Muscle of back (tissue), 11 donors: ENCODE measurements around the gene UTY. TPM values are rescaled to one million over a fixed set of nuclear protein-coding genes. Genes with fewer than 3 reads are reported as not detected.
"Not testable (repeated sequence)": the region's sequence is repeated elsewhere in the genome, so short reads cannot be mapped to it uniquely, and the experiment has no call there.

Experiments used
- DNase-seq, 3 donors: peaks; one replicate each; pipeline versions ENCODE4 v3.0.0 to v3.0.0-alpha.2; 2013
- polyA plus RNA-seq, 10 donors: library from polyadenylated mRNA; unstranded; fragments of 120-200 nt; gene quantifications; one replicate each; pipeline ENCODE4 v1.2.1, GENCODE V29; 2013; ENCODE audit not compliant: insufficient read length in 10 of 10

The UTY gene
- polyA plus RNA-seq, 10 donors = 9.4 to 16.1 (median 11.5) TPM; not detected in 4

GRCh38 chrY:13307959-13308358, 171.9 kb downstream of the UTY start:
- DNase-seq = no peak

- no peak for DNase-seq
Measured at GRCh38 chrY:13300795-13301194, 179.0 kb downstream of the UTY start.

- no peak for DNase-seq
Measured at GRCh38 chrY:13299411-13299810, 180.4 kb downstream of the UTY start.

GRCh38 chrY:13296176-13296890, 183.5 kb downstream of the UTY start:
- no peak for DNase-seq

GRCh38 chrY:13295026-13295425, 184.8 kb downstream of the UTY start:
- DNase-seq = no peak

GRCh38 chrY:13291199-13291598, 188.6 kb downstream of the UTY start:
- DNase-seq = no peak

GRCh38 chrY:13282151-13283054, 197.4 kb downstream of the UTY start:
- DNase-seq = peak in 1 of 3 donors; percentile 19

- no peak for DNase-seq
Measured at GRCh38 chrY:13279561-13279960, 200.3 kb downstream of the UTY start.

- DNase-seq = no peak
Measured at GRCh38 chrY:13271706-13272105, 208.1 kb downstream of the UTY start.

GRCh38 chrY:13253941-13254440, 225.8 kb downstream of the UTY start:
- not testable (repeated sequence) for DNase-seq

- DNase-seq = no peak
Measured at GRCh38 chrY:13250421-13250820, 229.4 kb downstream of the UTY start.

GRCh38 chrY:13243716-13244115, 236.1 kb downstream of the UTY start:
- no peak for DNase-seq

- peak in 1 of 3 donors; percentile 5 for DNase-seq
Measured at GRCh38 chrY:13233901-13234300, 245.9 kb downstream of the UTY start.

- no peak for DNase-seq
Measured at GRCh38 chrY:13233118-13233517, 246.7 kb downstream of the UTY start.

GRCh38 chrY:13227354-13227953, 252.4 kb downstream of the UTY start:
- DNase-seq = no peak

GRCh38 chrY:13210961-13211646, 268.7 kb downstream of the UTY start:
- DNase-seq = peak in 1 of 3 donors; percentile 6

GRCh38 chrY:13205214-13205613, 274.6 kb downstream of the UTY start:
- DNase-seq = no peak
